H1 (cell line): ENCODE measurements around the gene ZNF180. TPM values are rescaled to one million over a fixed set of nuclear protein-coding genes. Genes with fewer than 3 reads are reported as not detected.

Source experiments
- ASH2L ChIP-seq: fragments of 200-600, 300-600 bp; sonication (generic); IDR thresholded peaks from one replicate; pipeline ENCODE4 v1.7.1; 2017; ENCODE audit warnings: low read length
- ATF3 ChIP-seq: IDR thresholded peaks from 2 replicates; pipeline ENCODE4 v1.6.1; 2011; ENCODE audit warnings: low read depth, mild to moderate bottlenecking, low read length; ENCODE audit not compliant: insufficient read depth
- BRCA1 ChIP-seq: IDR thresholded peaks from 2 replicates; pipeline ENCODE4 v1.6.1; 2012; ENCODE audit warnings: low read depth, low read length, improper control_type of control experiment
- CBX8 ChIP-seq: fragments of 300-800, 300-1000 bp; sonication (generic); IDR thresholded peaks from 2 replicates; pipeline ENCODE4 v1.7.1; 2016; ENCODE audit warnings: low read depth, low read length, borderline replicate concordance
- CTBP2 ChIP-seq: IDR thresholded peaks from 2 replicates; pipeline ENCODE4 v1.7.0; 2011; ENCODE audit warnings: borderline replicate concordance, mild to moderate bottlenecking, moderate library complexity, mixed read lengths, low read length; ENCODE audit not compliant: insufficient read depth, insufficient read length
- EZH2 ChIP-seq: fragments of 200-600 bp; sonication (generic); IDR thresholded peaks from 2 replicates; pipeline ENCODE4 v1.7.1; 2012; ENCODE audit warnings: low read depth, mild to moderate bottlenecking, moderate library complexity, low read length, inconsistent platforms; ENCODE audit not compliant: severe bottlenecking
- GTF2F1 ChIP-seq: IDR thresholded peaks from 2 replicates; pipeline ENCODE4 v1.6.1; 2012; ENCODE audit warnings: low read depth, low read length, improper control_type of control experiment, borderline replicate concordance
- HDAC2 ChIP-seq, 2 experiments: fragments of 300-600 bp in 1 of 2; sonication (generic) in 1 of 2; IDR thresholded peaks; 2 replicates each; pipeline ENCODE4 v1.6.1; 2011 to 2012; ENCODE audit warnings: low read depth in 2 of 2, low read length in 2 of 2, mild to moderate bottlenecking in 2 of 2, moderate library complexity in 2 of 2, borderline replicate concordance in 1 of 2, inconsistent platforms in 1 of 2
- KDM4A ChIP-seq: IDR thresholded peaks from one replicate; pipeline ENCODE4 v1.7.1; 2012; ENCODE audit warnings: low read depth, mild to moderate bottlenecking, moderate library complexity, low read length, inconsistent platforms; ENCODE audit not compliant: severe bottlenecking
- POU5F1 ChIP-seq: IDR thresholded peaks from 2 replicates; pipeline ENCODE4 v1.6.1; 2011; ENCODE audit warnings: low read depth, mild to moderate bottlenecking, low read length, moderate library complexity
- RAD21 ChIP-seq, 2 experiments: IDR thresholded peaks in 1 of 2; conservative IDR thresholded peaks in 1 of 2; 2 replicates each; pipeline ENCODE4 v1.6.1; 2011; ENCODE audit warnings: low read depth in 2 of 2, low read length in 2 of 2, improper control_type of control experiment in 1 of 2, inconsistent platforms in 1 of 2, mild to moderate bottlenecking in 1 of 2, moderate library complexity in 1 of 2
- SAP30 ChIP-seq: fragments of 300-600 bp; sonication (generic); IDR thresholded peaks from 2 replicates; pipeline ENCODE4 v1.7.1; 2012; ENCODE audit warnings: low read length, moderate library complexity, mild to moderate bottlenecking, inconsistent platforms; ENCODE audit not compliant: insufficient read depth, insufficient replicate concordance
- SP1 ChIP-seq: IDR thresholded peaks from 2 replicates; pipeline ENCODE4 v1.6.1; 2011; ENCODE audit warnings: low read depth, low read length
- SUZ12 ChIP-seq: fragments of 200-600 bp; sonication (generic); IDR thresholded peaks from 2 replicates; pipeline ENCODE4 v1.6.1; 2012; ENCODE audit warnings: mild to moderate bottlenecking, inconsistent platforms, low read length, moderate library complexity, mixed read lengths
- TBP ChIP-seq: IDR thresholded peaks from 2 replicates; pipeline ENCODE4 v1.6.1; 2011; ENCODE audit warnings: low read depth, low read length, improper control_type of control experiment
- TEAD4 ChIP-seq: IDR thresholded peaks from 2 replicates; pipeline ENCODE4 v1.6.1; 2012; ENCODE audit warnings: low read depth, low read length, inconsistent platforms, mixed read lengths
- polyA plus RNA-seq, 7 experiments: library from polyadenylated mRNA; depleted of rRNA in 3 of 7; stranded (reverse) in 5 of 7; unstranded in 2 of 7; fragments of >200 nt in 5 of 7; fragments of 200-250 nt in 2 of 7; gene quantifications; 1 replicate in 5 of 7; 2 replicates in 1 of 7; 4 replicates in 1 of 7; pipeline versions ENCODE4 v1.2.1 to v1.2.3, GENCODE V29; 2011 to 2013; ENCODE audit warnings: missing spikeins in 2 of 7, mixed read lengths in 2 of 7
- total RNA-seq: library from RNA; stranded (reverse); fragmentation: NEBNext Ultra II Directional; extraction: Animal tissue kit (Norgen Biotek cat#: 25700); gene quantifications from 2 replicates; pipeline ENCODE4 v1.2.1, GENCODE V29; 2021
- TF ChIP-seq, protein P1 (sequence below), 3 experiments: IDR thresholded peaks; 1 replicate in 2 of 3; 2 replicates in 1 of 3; pipeline versions ENCODE4 v1.5.1 to v1.6.1; 2011; ENCODE audit warnings: low read length in 3 of 3, mild to moderate bottlenecking in 3 of 3, inconsistent platforms in 2 of 3, low read depth in 1 of 3, moderate library complexity in 1 of 3; ENCODE audit not compliant: insufficient read depth in 1 of 3; ENCODE audit errors: control extremely low read depth in 1 of 3

The ZNF180 gene
- total and polyA plus RNA-seq, 2 of the 8 experiments (the other 6 are each of a cell fraction or from before 2014, with no cell fraction given): 1.3 to 8.5 TPM

DNA sequence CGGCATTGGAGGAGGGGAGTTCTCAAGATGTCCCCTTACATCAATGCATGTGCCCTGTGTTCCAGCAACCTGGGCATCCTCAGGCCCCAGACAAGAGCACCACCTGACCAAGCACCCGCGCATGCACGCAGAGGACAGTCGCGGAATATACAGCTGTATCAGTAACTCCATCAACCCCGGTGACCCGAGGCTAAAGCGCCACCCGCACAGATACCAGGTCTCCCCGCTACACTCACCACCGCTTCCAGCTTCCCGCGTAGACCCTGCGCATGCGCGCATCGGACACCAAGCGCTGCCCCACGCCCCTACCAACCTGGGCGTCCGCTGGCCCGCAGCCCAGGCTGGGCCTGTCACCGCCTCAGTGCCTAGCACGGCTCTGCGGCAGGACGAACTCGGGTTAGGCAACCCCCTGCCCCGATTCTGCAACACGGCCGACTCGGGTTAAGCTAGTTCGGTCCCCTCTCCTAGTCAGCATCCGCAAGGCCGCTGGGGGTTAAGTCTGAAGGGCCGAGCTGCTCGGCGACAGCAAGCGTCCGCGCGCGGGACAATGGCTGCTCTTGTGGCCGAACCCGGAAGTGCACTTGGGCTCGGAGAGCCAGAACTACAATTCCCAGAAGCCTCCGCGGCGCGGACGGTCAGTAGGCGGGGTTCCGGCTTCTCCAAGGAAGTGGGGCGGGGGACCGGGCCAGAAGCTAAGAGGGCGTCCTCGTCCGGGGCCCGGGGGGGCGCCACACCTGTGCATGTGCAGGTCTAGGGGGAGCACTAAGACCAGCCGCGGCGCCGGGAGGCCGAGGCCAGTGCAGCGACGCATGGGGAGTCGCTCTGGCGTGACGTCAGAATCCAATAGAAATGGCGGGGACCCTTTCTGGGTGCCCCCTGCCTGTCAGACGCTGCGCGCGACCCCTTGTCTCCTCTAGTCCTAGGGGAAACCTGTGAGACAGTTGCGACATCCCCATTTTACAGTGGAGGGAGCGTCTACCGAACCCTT, at the start of gene ZNF180 (continued):
- TF ChIP-seq CTBP2 (peak; percentile 40), POU5F1 (no peak), HDAC2 (IDR thresholded peaks at IDR 0.05; ENCODE audit: borderline replicate concordance in 1 of 2, low read depth in 2 of 2, low read length in 2 of 2) (peak in 1 of 2 experiments; percentile 96; a peak in 1 of 4 replicates), GTF2F1 (no peak), KDM4A (peak; percentile 96), CBX8 (no peak), SP1 (no peak), TEAD4 (no peak), EZH2 (no peak), ASH2L (peak; percentile 63), RAD21 (IDR thresholded peaks at IDR 0.05 in 1 of 2, conservative IDR thresholded peaks at IDR 0.05 in 1 of 2; ENCODE audit: low read depth in 2 of 2, low read length in 2 of 2) (peak in 1 of 2 experiments; percentile 21; a peak in 1 of 4 replicates), BRCA1 (no peak), TBP (peak; percentile 39), SUZ12 (no peak), SAP30 (peak; percentile 93), ATF3 (peak; percentile 70)
- TF ChIP-seq, protein P1, sequence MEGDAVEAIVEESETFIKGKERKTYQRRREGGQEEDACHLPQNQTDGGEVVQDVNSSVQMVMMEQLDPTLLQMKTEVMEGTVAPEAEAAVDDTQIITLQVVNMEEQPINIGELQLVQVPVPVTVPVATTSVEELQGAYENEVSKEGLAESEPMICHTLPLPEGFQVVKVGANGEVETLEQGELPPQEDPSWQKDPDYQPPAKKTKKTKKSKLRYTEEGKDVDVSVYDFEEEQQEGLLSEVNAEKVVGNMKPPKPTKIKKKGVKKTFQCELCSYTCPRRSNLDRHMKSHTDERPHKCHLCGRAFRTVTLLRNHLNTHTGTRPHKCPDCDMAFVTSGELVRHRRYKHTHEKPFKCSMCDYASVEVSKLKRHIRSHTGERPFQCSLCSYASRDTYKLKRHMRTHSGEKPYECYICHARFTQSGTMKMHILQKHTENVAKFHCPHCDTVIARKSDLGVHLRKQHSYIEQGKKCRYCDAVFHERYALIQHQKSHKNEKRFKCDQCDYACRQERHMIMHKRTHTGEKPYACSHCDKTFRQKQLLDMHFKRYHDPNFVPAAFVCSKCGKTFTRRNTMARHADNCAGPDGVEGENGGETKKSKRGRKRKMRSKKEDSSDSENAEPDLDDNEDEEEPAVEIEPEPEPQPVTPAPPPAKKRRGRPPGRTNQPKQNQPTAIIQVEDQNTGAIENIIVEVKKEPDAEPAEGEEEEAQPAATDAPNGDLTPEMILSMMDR (IDR thresholded peaks at IDR 0.05; ENCODE audit: control extremely low read depth in 1 of 3, insufficient read depth in 1 of 3, low read depth in 1 of 3, low read length in 3 of 3): peak in 2 of 3 experiments; percentile 6 to 37; a peak in 1 of 4 replicates
